Activated gamma-delta T cell treated with Interleukin-2 at 50 U/mL for 16 hours (primary cell): ENCODE data around the gene PSMA6.
"Not testable (repeated sequence)": the region's sequence is repeated elsewhere in the genome, so short reads cannot be mapped to it uniquely, and the experiment has no call there.

Experiments
- DNase-seq: peaks from one replicate; pipeline ENCODE4 v3.0.0-alpha.2; 2020

Gene PSMA6

GRCh38 chr14:35331605-35332516, 39.7 kb downstream of the PSMA6 start:
- DNase-seq = no peak

- DNase-seq = no peak
Measured at GRCh38 chr14:35332517-35333263, 40.5 kb downstream of the PSMA6 start.

- DNase-seq = no peak
Measured at GRCh38 chr14:35333264-35333730, 41.1 kb downstream of the PSMA6 start.

GRCh38 chr14:35333797-35334743, 41.9 kb downstream of the PSMA6 start:
- DNase-seq = peak; percentile 26

- no peak for DNase-seq
Measured at GRCh38 chr14:35335388-35336092, 43.4 kb downstream of the PSMA6 start.

- DNase-seq = not testable (repeated sequence)
Measured at GRCh38 chr14:35336171-35336493, 44.0 kb downstream of the PSMA6 start.

- DNase-seq = no peak
Measured at GRCh38 chr14:35336494-35337268, 44.5 kb downstream of the PSMA6 start.

- DNase-seq = no peak
Measured at GRCh38 chr14:35337269-35338255, 45.4 kb downstream of the PSMA6 start.

- no peak for DNase-seq
Measured at GRCh38 chr14:35338731-35339405, 46.7 kb downstream of the PSMA6 start.

GRCh38 chr14:35339761-35340406, 47.7 kb downstream of the PSMA6 start:
- DNase-seq = no peak

- DNase-seq = no peak
Measured at GRCh38 chr14:35340616-35341453, 48.7 kb downstream of the PSMA6 start.

- DNase-seq = no peak
Measured at GRCh38 chr14:35341454-35341750, 49.2 kb downstream of the PSMA6 start.

GRCh38 chr14:35341751-35342488, 49.7 kb downstream of the PSMA6 start:
- DNase-seq = peak; percentile 31

GRCh38 chr14:35342489-35343010, 50.4 kb downstream of the PSMA6 start:
- no peak for DNase-seq

GRCh38 chr14:35343702-35344101, 51.5 kb downstream of the PSMA6 start:
- no peak for DNase-seq

- no peak for DNase-seq
Measured at GRCh38 chr14:35344107-35344807, 52.1 kb downstream of the PSMA6 start.
